Left colon (tissue), 2 donors: ENCODE results near the gene EPB41L5. TPM values are rescaled to one million over a fixed set of nuclear protein-coding genes. Genes with fewer than 3 reads are reported as not detected.
"Not testable (repeated sequence)": the region's sequence is repeated elsewhere in the genome, so short reads cannot be mapped to it uniquely, and the experiment has no call there.

Source experiments
- ATAC-seq: fragments of 200-7000 bp; cut with Tn5 transposase; one replicate; pipeline ENCODE4 v1.9.1; 2020; ENCODE audit warnings: mild to moderate bottlenecking, moderate library complexity
- DNase-seq, 2 donors: peaks; one replicate each; pipeline ENCODE4 v3.0.0-alpha.2; 2020
- intact Hi-C, 2 donors: fragments of 100-400 bp; cut with DNase I in 1 of 2; cut with micrococcal nuclease in 1 of 2; formaldehyde crosslinking; loops; one replicate each; pipeline versions ENCODE4 v1.11.2 to v1.14.0; 2022; cut with DNase I, micrococcal nuclease
- total RNA-seq, 2 donors: library from RNA; stranded (reverse); fragmentation: NEBNext Ultra II Directional; extraction: Animal tissue kit (Norgen Biotek cat#: 25700); gene quantifications; one replicate each; pipeline ENCODE4 v1.2.1, GENCODE V29; 2021
- donor health status: DM: no; HTN: no; CAD: no.
- donor health status: DM: yes; HTN: yes; CAD: no.

Gene EPB41L5
- total RNA-seq, 2 donors from 2014 or later, result 30.3 to 30.8 TPM

- ATAC-seq (no peak), DNase-seq (no peak)
- intact Hi-C loops, result no loop called here
Observed at GRCh38 chr2:120075545-120075944, 62.7 kb downstream of the EPB41L5 start.

GRCh38 chr2:120077896-120078295, 65.0 kb downstream of the EPB41L5 start:
- ATAC-seq, result no peak
- intact Hi-C loops, result no loop called here
- no peak for DNase-seq

GRCh38 chr2:120079647-120080046, 66.8 kb downstream of the EPB41L5 start:
- DNase-seq, result no peak
- no peak for ATAC-seq
- intact Hi-C loops, result no loop called here

- intact Hi-C loops, result no loop called here
- DNase-seq (no peak), ATAC-seq (no peak)
Observed at GRCh38 chr2:120091436-120091835, 78.6 kb downstream of the EPB41L5 start.

GRCh38 chr2:120094795-120095194, 81.9 kb downstream of the EPB41L5 start:
- intact Hi-C loops, result no loop called here
- ATAC-seq, result no peak

GRCh38 chr2:120100627-120101026, 87.8 kb downstream of the EPB41L5 start:
- intact Hi-C loops, result no loop called here
- ATAC-seq (no peak), DNase-seq (no peak)

More at GRCh38 chr2:120094795-120095194, 81.9 kb downstream of the EPB41L5 start:
- DNase-seq, result no peak

- no peak for ATAC-seq
- intact Hi-C loops, result no loop called here
- no peak for DNase-seq
Observed at GRCh38 chr2:120103723-120104467, 91.0 kb downstream of the EPB41L5 start.

- peak; percentile 56 for ATAC-seq
- DNase-seq, result no peak
Observed at GRCh38 chr2:120104772-120105171, 91.9 kb downstream of the EPB41L5 start.

GRCh38 chr2:120105360-120105759, 92.5 kb downstream of the EPB41L5 start:
- intact Hi-C loops, result no loop called here
- no peak for DNase-seq
- ATAC-seq, result no peak

More at GRCh38 chr2:120104772-120105171, 91.9 kb downstream of the EPB41L5 start:
- intact Hi-C loops, result no loop called here

- peak; percentile 14 to 50 for DNase-seq
- intact Hi-C loops, result no loop called here
- peak; percentile 96 for ATAC-seq
Observed at GRCh38 chr2:120108049-120108448, 95.2 kb downstream of the EPB41L5 start.

GRCh38 chr2:120108749-120109148, 95.9 kb downstream of the EPB41L5 start:
- intact Hi-C loops, result no loop called here
- DNase-seq (no peak), ATAC-seq (no peak)

- ATAC-seq (peak; percentile 33), DNase-seq (no peak)
- intact Hi-C loops, result no loop called here
Observed at GRCh38 chr2:120109186-120110061, 96.5 kb downstream of the EPB41L5 start.

- ATAC-seq, result no peak
- intact Hi-C loops, result no loop called here
- no peak for DNase-seq
Observed at GRCh38 chr2:120110062-120110362, 97.1 kb downstream of the EPB41L5 start.

- ATAC-seq, result no peak
- intact Hi-C loops, result no loop called here
Observed at GRCh38 chr2:120110507-120110906, 97.6 kb downstream of the EPB41L5 start.

GRCh38 chr2:120111193-120111592, 98.3 kb downstream of the EPB41L5 start:
- no peak for ATAC-seq
- intact Hi-C loops, result no loop called here
- DNase-seq, result no peak

More at GRCh38 chr2:120110507-120110906, 97.6 kb downstream of the EPB41L5 start:
- DNase-seq, result no peak

GRCh38 chr2:120118018-120118417, 105.1 kb downstream of the EPB41L5 start:
- intact Hi-C loops, result no loop called here

GRCh38 chr2:120118471-120118870, 105.6 kb downstream of the EPB41L5 start:
- no peak for DNase-seq
- ATAC-seq, result no peak
- intact Hi-C loops, result no loop called here

More at GRCh38 chr2:120118018-120118417, 105.1 kb downstream of the EPB41L5 start:
- ATAC-seq (no peak), DNase-seq (no peak)

GRCh38 chr2:120121337-120121736, 108.5 kb downstream of the EPB41L5 start:
- DNase-seq, ATAC-seq, intact Hi-C loops: not testable (repeated sequence)

- no peak for ATAC-seq
- intact Hi-C loops, result no loop called here
Observed at GRCh38 chr2:120123090-120123489, 110.2 kb downstream of the EPB41L5 start.

GRCh38 chr2:120125195-120125594, 112.3 kb downstream of the EPB41L5 start:
- ATAC-seq, result no peak
- intact Hi-C loops, result no loop called here
- DNase-seq, result no peak

More at GRCh38 chr2:120123090-120123489, 110.2 kb downstream of the EPB41L5 start:
- no peak for DNase-seq
